NCI-H524 (cell line): ENCODE measurements around the gene MGAM2.
A peak's percentile ranks its signal among the peaks of the same experiment; 100 is the strongest.

Experiments used
- DNase-seq, 2 experiments: peaks; one replicate each; lab custom pipeline; 2025; lab: John Stamatoyannopoulos, UW

Gene MGAM2

GRCh38 chr7:142120524-142120923 is 9.0 kb downstream of the MGAM2 start:
- DNase-seq, result no peak

DNA sequence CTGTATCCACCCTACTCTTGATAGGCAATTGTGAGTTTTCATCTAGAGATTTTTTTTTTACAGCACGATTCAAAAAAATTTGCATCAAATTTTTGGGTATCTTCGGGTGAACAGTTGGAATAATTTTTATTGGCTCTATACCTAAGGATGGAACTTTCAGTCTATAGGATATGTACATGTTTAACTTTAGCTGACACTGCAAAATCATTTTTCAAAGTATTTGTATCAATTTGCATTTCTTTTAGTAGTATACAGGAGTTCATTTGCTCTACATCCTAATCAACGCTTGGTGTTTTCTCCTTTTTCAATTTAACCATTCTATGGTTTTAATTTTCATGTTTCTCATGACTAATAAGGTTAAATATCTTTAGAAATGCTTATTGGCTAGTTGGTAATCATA is 11.7 kb downstream of the MGAM2 start:
- DNase-seq, result no peak

GRCh38 chr7:142125256-142125955 is 13.9 kb downstream of the MGAM2 start:
- DNase-seq, result no peak

DNA sequence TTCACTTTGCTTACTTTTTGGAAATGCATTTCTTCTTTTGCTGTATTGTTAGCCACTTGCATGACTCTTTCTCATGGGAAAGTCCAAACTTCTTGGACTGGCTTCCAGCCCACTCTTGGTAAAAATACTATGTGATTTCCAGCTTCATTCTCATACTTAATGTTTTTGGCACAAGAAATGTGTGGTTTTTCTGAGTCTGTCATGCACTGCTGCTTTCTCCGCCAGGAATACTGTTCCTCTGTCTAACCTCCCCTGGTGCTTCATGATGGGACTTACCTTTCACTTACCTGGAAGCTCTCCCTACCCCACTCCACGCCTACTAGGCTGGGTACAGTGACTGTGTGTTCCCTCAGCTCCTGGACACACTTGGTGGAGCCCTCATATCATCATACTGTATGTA is 18.7 kb downstream of the MGAM2 start:
- DNase-seq, result no peak

GRCh38 chr7:142131439-142132185 is 20.1 kb downstream of the MGAM2 start:
- no peak for DNase-seq

DNA sequence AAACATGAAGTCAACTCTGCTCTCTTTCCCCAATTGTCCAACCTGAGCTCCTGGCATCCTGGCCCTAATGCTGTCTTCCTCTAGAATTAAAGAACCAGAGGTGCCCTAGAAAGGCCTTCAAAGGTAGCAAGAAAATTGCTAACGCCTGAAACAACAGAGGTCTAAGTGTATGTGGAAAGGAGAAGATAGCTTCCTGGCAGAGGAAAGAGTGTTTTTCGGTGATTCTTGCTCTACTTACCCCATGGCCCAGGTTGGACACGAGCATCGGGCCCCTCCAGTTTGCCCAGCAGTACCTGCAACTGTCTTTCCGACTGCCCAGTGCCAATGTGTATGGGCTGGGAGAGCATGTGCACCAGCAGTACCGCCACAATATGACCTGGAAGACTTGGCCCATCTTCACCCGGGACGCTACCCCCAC is 22.2 kb downstream of the MGAM2 start:
- DNase-seq, result no peak

- no peak for DNase-seq
These were observed 23.4 kb downstream of the MGAM2 start for GRCh38 chr7:142134909-142135308.

GRCh38 chr7:142138996-142139395 is 27.5 kb downstream of the MGAM2 start:
- DNase-seq, result no peak

DNA sequence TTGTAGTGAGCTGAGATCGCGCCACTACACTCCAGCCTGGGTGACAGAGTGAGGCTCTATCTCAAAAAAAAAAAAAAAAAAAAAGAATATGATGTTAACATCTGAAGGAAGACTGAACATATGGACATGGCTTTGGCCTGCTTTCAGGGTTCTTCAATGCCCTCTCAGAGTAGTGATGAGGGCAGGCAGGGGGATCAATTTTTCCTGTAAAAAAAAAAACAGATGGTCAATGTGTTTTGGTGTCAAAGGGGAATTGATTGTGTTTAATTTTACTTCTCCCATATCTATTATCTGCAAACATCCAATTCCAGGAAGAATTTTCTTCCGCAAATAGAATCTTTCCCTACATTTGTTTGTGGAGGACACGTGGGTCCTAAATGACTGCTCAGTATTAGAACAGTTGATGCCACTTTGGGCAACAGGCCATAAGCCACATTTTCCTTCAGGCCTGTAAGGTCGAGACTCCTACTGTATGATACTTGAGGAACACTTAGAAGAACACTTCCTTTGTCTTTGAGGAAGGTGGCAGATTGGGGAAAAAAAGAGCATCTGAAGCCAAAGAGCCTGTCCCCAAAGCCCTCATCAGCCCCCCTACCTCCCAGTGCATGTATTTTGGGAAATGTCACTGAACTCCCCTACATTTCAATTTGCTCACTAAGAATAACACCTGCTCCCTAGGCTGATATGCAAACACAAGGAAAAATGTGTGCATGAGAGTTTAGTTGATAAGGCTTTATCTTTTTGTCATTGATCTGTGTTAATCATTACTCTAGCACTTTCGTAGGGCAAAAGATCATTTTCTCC is 28.3 kb downstream of the MGAM2 start:
- peak; percentile 54 to 78 for DNase-seq

DNA sequence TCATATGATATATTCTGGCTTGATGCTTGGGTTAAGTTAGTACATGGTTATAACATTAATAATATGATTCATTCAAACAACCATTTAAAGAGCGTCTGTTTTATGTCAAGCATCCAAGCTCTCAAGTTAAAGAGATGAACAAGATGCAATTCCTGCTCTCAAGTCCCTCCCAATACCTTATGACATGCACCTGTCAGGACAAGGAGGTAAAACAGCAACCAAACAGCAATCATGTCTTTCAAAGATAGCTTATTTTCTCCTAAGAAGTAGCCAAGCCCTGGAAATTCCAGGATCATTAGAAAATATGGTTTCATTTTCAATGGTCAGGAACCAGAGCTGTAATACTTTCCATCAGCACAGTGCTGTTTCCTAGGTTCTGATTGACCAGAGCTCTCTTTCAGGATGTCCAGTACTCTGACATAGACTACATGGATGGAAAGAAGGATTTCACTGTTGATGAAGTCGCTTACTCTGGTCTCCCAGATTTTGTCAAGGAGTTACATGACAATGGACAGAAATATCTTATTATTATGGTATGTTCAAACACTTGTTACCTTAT is 29.0 kb downstream of the MGAM2 start:
- no peak for DNase-seq

GRCh38 chr7:142142702-142143101 is 31.2 kb downstream of the MGAM2 start:
- no peak for DNase-seq

- DNase-seq, result no peak
These were observed 34.6 kb downstream of the MGAM2 start for GRCh38 chr7:142146124-142146523.

DNA sequence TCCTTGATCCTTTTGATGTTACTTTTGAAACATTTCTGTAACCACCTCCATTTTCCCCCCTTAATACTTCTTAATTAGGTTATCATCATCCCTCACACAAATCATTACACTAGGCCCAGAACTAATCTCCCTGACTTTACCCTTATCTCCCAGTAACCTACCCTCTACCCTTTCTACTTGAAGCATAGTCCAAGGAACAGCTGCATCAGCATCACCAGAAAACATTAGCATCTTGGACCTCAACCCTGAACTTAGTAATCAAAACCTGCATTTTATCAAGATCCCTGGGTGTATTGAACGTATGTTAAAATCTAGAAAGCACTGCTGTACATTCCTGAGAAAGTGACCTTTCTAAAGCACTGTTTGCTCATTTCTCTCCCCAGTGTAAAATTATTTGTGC is 38.8 kb downstream of the MGAM2 start:
- DNase-seq, result no peak

GRCh38 chr7:142150869-142151268 is 39.4 kb downstream of the MGAM2 start:
- DNase-seq, result no peak

DNA sequence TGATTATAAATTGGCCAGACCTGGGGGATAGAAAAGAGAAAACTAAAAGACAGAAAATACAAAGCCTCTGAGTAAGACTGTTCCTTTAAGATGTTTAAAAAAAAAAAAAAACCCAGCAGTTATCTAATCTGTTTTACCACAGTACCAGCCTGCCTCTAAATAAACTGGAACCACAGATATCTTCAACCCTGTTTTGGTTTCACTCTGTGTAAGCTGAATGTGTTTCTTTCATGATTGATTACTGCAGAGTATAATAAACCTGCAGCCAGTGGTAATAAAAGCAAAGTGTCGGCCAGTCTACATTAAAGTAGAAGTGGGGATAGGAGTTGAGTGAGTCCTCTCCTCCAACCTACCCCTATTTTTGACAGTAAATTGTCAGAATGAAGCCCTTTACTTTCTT is 40.6 kb downstream of the MGAM2 start:
- no peak for DNase-seq

- DNase-seq, result peak in 1 of 2 experiments; percentile 28
These were observed 41.9 kb downstream of the MGAM2 start for GRCh38 chr7:142153400-142153799.

DNA sequence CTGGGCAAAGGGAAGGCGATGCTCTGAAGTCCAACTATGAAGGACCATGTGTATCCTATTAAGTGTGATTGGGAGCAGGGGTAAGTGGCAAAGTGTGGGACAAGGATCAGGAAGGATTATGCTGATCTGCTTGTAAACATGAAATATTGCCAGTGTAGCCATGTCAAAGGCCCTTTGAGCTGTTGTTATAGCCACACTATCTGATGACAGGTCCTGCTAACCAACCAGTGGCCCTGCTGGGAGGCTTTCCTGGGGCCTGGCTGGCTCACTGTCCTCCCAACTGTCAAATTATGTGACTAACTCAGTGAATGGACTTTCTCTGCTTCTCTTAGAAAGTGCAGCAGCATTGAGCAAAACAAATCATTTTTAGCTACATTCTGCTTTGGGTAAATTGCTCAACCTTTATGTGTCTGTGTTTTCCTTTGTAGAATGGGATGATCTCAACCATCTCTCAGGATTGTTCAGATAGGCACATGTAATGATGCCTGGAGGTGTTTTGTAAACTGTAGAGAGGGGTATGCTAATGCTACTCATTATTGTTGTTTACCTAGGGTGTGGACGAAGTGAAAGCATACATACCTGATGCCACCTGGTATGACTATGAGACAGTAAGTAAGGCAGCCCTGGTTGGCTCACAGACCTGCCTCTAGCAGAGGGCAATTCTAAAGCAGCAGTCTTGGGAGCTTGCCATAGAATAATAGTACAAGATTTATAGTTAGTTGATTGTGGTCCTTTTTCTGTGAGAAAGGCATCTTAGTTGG is 47.4 kb downstream of the MGAM2 start:
- no peak for DNase-seq

- no peak for DNase-seq
These were observed 50.4 kb downstream of the MGAM2 start for GRCh38 chr7:142161921-142162320.

- no peak for DNase-seq
These were observed 57.2 kb downstream of the MGAM2 start for GRCh38 chr7:142168746-142169145.

- no peak for DNase-seq
These were observed 61.4 kb downstream of the MGAM2 start for GRCh38 chr7:142172932-142173331.

GRCh38 chr7:142174441-142174840 is 62.9 kb downstream of the MGAM2 start:
- DNase-seq, result no peak

DNA sequence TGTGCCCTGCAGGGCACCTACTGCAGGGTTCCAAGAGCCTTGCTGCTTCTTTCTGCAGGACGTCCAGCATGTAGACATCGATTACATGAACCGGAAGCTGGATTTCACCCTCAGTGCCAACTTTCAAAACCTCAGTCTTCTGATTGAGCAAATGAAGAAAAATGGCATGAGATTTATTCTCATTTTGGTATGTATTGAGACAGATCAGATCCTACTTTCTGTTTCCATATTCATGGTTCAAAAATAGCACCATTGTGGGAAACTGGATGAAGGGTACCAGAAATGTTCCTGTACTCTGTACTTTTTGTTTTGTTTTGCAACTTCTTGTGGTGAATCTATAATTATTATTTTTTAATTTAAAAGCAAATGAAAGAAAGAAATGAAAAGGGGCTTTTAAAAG is 64.1 kb downstream of the MGAM2 start:
- no peak for DNase-seq
